Endodermal cell (in vitro differentiated cells): ENCODE data around the gene SLC44A1. TPM values are rescaled to one million over a fixed set of nuclear protein-coding genes. Genes with fewer than 3 reads are reported as not detected.
"Not testable (repeated sequence)": the region's sequence is repeated elsewhere in the genome, so short reads cannot be mapped to it uniquely, and the experiment has no call there.

Experiments used
- DNase-seq: peaks from one replicate; pipeline ENCODE4 v3.0.0-alpha.2; 2017
- H3K27ac ChIP-seq: 2 replicates; pipeline ENCODE4 v1.5.1; 2013; ENCODE audit warnings: mild to moderate bottlenecking, low read depth, low read length, moderate library complexity
- H3K27me3 ChIP-seq: 2 replicates; pipeline ENCODE4 v1.6.1; 2013; ENCODE audit warnings: mild to moderate bottlenecking, low read length, moderate library complexity; ENCODE audit not compliant: insufficient read depth, control insufficient read depth, poor library complexity, severe bottlenecking
- H3K36me3 ChIP-seq: 2 replicates; pipeline ENCODE4 v1.7.0; 2013; ENCODE audit warnings: mild to moderate bottlenecking, low read length, moderate library complexity; ENCODE audit not compliant: control insufficient read depth, insufficient read depth
- H3K4me1 ChIP-seq: one replicate; pipeline ENCODE4 v1.7.0; 2013; ENCODE audit warnings: low read length; ENCODE audit not compliant: control insufficient read depth, insufficient read depth
- H3K4me3 ChIP-seq: 2 replicates; pipeline ENCODE4 v1.5.1; 2013; ENCODE audit warnings: mild to moderate bottlenecking, low read length, moderate library complexity
- H3K9ac ChIP-seq: 2 replicates; pipeline ENCODE4 v1.6.1; 2013; ENCODE audit warnings: mild to moderate bottlenecking, low read length, moderate library complexity; ENCODE audit not compliant: poor library complexity, severe bottlenecking; ENCODE audit errors: extremely low read depth
- H3K9me3 ChIP-seq: 2 replicates; pipeline ENCODE4 v1.6.1; 2013; ENCODE audit warnings: mild to moderate bottlenecking, low read length, moderate library complexity; ENCODE audit not compliant: control insufficient read depth
- H3K27ac Mint-ChIP-seq: 2 replicates; pipeline ENCODE4 v1.8.0; 2020; ENCODE audit warnings: mixed read lengths
- H3K27me3 Mint-ChIP-seq: 2 replicates; pipeline ENCODE4 v1.8.0; 2021; ENCODE audit warnings: mild to moderate bottlenecking, mixed read lengths; ENCODE audit not compliant: insufficient read depth
- H3K36me3 Mint-ChIP-seq: 2 replicates; pipeline ENCODE4 v1.8.0; 2020; ENCODE audit warnings: low read depth, mixed read lengths
- H3K4me1 Mint-ChIP-seq: 2 replicates; pipeline ENCODE4 v1.8.0; 2020; ENCODE audit warnings: mixed read lengths
- H3K4me3 Mint-ChIP-seq: 2 replicates; pipeline ENCODE4 v1.8.0; 2020; ENCODE audit warnings: mild to moderate bottlenecking, moderate library complexity, mixed read lengths
- H3K9me3 Mint-ChIP-seq: 2 replicates; pipeline ENCODE4 v1.8.0; 2020; ENCODE audit warnings: mild to moderate bottlenecking, mixed read lengths
- CTCF ChIP-seq: fragments of 200-600 bp; sonication (generic); conservative IDR thresholded peaks from 2 replicates; pipeline ENCODE4 v1.5.0; 2021; ENCODE audit warnings: antibody characterized with exemption, mild to moderate bottlenecking
- WGBS, 2 experiments: methylation state at CpG; one replicate each; pipeline versions ENCODE4 v1.1.5 to v1.1.7; 2013; ENCODE audit warnings: missing lambda C conversion rate in 2 of 2, mixed read lengths in 1 of 2; ENCODE audit not compliant: insufficient coverage in 1 of 2, insufficient read length in 1 of 2; 5-methylcytosine and 5-hydroxymethylcytosine counted together
- total RNA-seq, 2 donors: library from RNA; stranded (reverse); fragmentation: NEBNext Ultra II Directional in 1 of 2; extraction: Animal tissue kit (Norgen Biotek cat#: 25700) in 1 of 2; gene quantifications; 2 replicates in 1 of 2; 3 replicates in 1 of 2; pipeline ENCODE4 v1.2.1, GENCODE V29; 2021

Gene SLC44A1
- total RNA-seq, 2 donors from 2014 or later = 69.7 to 73.4 TPM

DNA sequence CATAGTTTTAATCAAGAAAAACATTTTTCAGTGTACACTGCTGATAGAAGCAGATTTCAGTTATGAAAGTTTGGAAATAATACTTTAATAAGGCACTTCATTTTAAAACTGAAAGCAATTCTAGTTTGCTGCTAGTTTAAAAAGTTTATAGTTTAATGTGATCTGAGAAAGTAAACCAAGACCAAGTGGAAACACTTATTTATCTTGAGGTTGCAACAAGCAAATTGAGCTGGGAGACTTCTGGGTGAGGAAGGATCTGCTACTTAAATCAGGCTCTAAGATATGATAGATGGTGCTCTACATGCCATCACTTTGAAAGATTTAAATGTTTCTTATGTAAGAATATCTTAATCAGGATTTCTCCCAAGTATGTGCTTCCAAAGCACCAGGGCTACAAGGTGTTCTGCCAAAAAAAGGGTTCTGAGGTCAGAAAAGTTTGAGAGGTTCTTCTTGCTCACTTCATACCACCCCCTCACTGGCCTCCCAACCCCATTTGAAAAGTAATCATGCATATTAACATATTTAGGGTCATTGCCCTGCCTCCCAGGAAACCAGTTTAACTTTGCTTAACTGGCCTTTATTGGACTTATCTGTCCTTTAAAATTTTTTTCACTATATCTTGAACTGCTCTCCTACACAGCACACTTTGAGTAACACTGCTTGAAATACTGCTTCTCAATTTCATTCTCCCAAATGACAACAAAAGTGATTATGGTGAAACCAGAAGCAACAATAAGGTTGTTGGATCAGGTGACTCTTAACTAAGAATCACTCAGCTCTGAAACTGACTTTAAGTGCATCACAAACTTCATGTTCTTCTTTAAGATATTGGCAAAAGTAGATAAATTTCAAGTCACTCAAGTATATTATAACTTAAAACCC, 15.5 kb downstream of the SLC44A1 start:
- no peak overlapping the region for H3K27ac Mint-ChIP-seq
- Histone ChIP-seq H3K27me3 (no peaks in the 10 kb centered on the region), H3K4me3 (no peak overlapping the region), H3K9ac (no peak overlapping the region), H3K4me1 (no peaks in the 10 kb centered on the region), H3K36me3 (no peaks in the 10 kb centered on the region), H3K27ac (no peak overlapping the region), H3K9me3 (no peaks in the 10 kb centered on the region)
- no peaks in the 10 kb centered on the region for H3K9me3 Mint-ChIP-seq
- no peak for DNase-seq
- H3K27me3 Mint-ChIP-seq = no peaks in the 10 kb centered on the region
- H3K4me1 Mint-ChIP-seq = peaks cover 13% of the 10 kb centered on the region
- TF ChIP-seq CTCF = no peak
- peaks cover 11% of the 10 kb centered on the region for H3K36me3 Mint-ChIP-seq
- H3K4me3 Mint-ChIP-seq = no peak overlapping the region

DNA sequence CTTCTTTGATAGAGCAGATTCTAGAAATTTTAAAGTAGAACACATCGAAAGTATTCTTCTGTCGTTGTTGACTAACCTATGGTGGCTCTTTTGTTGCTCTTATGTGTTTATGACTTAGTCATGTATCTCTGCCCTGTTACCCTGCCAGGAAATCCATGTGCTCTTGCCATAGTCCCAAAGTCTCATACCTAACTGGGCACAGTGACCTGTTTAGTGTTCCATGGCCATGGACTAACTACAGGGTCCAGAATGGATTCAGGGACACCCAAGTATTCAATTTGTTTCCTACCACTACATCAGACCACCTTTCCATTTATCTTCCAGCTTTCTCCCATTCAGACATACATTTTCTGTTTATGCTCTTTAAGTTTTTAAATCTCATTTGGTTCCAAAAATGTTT, 18.0 kb downstream of the SLC44A1 start:
- Histone ChIP-seq H3K27me3 (no peaks in the 10 kb centered on the region), H3K4me1 (no peaks in the 10 kb centered on the region), H3K27ac (no peak overlapping the region), H3K9me3 (no peaks in the 10 kb centered on the region), H3K9ac (no peak overlapping the region), H3K36me3 (no peaks in the 10 kb centered on the region), H3K4me3 (no peak overlapping the region)
- DNase-seq = no peak
- no peaks in the 10 kb centered on the region for H3K9me3 Mint-ChIP-seq
- peaks cover 13% of the 10 kb centered on the region for H3K4me1 Mint-ChIP-seq
- no peak overlapping the region for H3K27ac Mint-ChIP-seq
- H3K27me3 Mint-ChIP-seq = no peaks in the 10 kb centered on the region
- H3K36me3 Mint-ChIP-seq = peaks cover 13% of the 10 kb centered on the region
- 91 to 98% methylated on average over 2 of the region's 2 CpGs for WGBS, 2 experiments
- TF ChIP-seq CTCF = no peak
- no peak overlapping the region for H3K4me3 Mint-ChIP-seq

DNA sequence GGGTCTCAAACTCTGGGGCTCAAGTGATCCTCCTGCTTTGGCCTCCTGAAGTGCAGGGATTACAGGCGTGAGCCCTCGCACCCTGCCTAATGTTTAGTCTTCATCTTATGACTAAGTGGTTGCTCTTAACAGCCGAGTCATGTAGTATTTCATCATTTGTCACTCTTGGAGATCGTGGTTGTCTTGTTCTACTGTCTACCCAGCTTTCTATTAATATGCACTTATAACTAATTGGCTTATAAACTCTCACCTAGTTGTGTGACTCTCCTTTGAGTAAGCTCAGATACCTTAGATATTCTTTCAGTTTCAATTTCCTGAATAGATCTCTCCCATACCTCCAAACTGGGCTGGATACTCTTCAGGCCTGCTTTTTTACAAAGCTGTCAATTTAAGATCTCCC, 19.9 kb downstream of the SLC44A1 start:
- 95 to 97% methylated on average over 4 of the region's 4 CpGs for WGBS, 2 experiments
- Histone ChIP-seq H3K36me3 (no peaks in the 10 kb centered on the region), H3K27me3 (no peaks in the 10 kb centered on the region), H3K9ac (no peak overlapping the region), H3K9me3 (no peaks in the 10 kb centered on the region), H3K27ac (no peak overlapping the region), H3K4me3 (no peak overlapping the region), H3K4me1 (no peaks in the 10 kb centered on the region)
- Mint-ChIP-seq H3K9me3 (no peaks in the 10 kb centered on the region), H3K36me3 (peaks cover 13% of the 10 kb centered on the region), H3K4me3 (no peak overlapping the region), H3K27me3 (no peaks in the 10 kb centered on the region), H3K27ac (no peak overlapping the region), H3K4me1 (peaks cover 13% of the 10 kb centered on the region)
- TF ChIP-seq CTCF = no peak
- DNase-seq = no peak

GRCh38 chr9:105268254-105268653, 23.8 kb downstream of the SLC44A1 start:
- not testable (repeated sequence) for H3K4me3 Mint-ChIP-seq, H3K9ac ChIP-seq, H3K27ac ChIP-seq, H3K36me3 Mint-ChIP-seq, H3K4me3 ChIP-seq, H3K27me3 Mint-ChIP-seq, DNase-seq, H3K27me3 ChIP-seq, H3K9me3 ChIP-seq, H3K9me3 Mint-ChIP-seq, H3K36me3 ChIP-seq, H3K4me1 ChIP-seq, H3K27ac Mint-ChIP-seq
- peaks cover 23% of the 10 kb centered on the region for H3K4me1 Mint-ChIP-seq
- WGBS, 2 experiments = 63 to 96% methylated on average over 6 to 10 of the region's 10 CpGs
